IPS-NIHi11 (cell line): ENCODE measurements around the gene TXNRD2.

Experiments used
- DNase-seq: peaks from one replicate; pipeline ENCODE4 v3.0.0; 2012; ENCODE audit warnings: mixed read lengths, low spot score

Gene TXNRD2

GRCh38 chr22:19862619-19863246 lies 78.9 kb downstream of the TXNRD2 start:
- no peak for DNase-seq

GRCh38 chr22:19859861-19860510 lies 81.6 kb downstream of the TXNRD2 start:
- DNase-seq = no peak

DNA sequence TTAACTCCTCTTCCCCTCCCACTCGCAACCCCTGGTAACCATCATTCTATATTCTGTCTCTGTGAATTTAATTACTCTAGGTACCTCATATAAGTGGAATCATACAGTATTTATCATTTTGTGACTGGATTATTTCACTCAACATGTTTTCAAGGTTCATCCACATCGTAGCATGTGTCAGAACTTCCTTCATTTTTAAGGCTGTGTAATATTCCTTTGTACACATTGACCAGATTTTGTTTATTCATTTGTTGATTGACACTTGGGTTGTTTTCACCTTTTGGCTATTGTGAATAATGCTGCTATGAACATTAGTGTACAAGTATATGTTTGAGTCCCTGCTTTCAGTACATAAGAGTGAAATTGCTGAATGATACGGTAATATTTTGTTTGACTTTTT lies 84.2 kb downstream of the TXNRD2 start:
- DNase-seq = no peak

- peak; percentile 65 for DNase-seq
Measured at GRCh38 chr22:19855504-19856409, 85.9 kb downstream of the TXNRD2 start.

- peak; percentile 99 for DNase-seq
Measured at GRCh38 chr22:19854778-19855503, 86.7 kb downstream of the TXNRD2 start, which contains the start of the genes GNB1L and RTL10. Gene GNB1L (minus strand): TSS chr22:19854874. CDS start chr22:19821355, 33,519 bp downstream. Gene RTL10 (minus strand): TSS chr22:19854874. CDS start chr22:19852261, 2,613 bp downstream.

GRCh38 chr22:19853879-19854777 lies 87.5 kb downstream of the TXNRD2 start:
- DNase-seq = no peak

GRCh38 chr22:19853058-19853878 lies 88.3 kb downstream of the TXNRD2 start:
- no peak for DNase-seq

DNA sequence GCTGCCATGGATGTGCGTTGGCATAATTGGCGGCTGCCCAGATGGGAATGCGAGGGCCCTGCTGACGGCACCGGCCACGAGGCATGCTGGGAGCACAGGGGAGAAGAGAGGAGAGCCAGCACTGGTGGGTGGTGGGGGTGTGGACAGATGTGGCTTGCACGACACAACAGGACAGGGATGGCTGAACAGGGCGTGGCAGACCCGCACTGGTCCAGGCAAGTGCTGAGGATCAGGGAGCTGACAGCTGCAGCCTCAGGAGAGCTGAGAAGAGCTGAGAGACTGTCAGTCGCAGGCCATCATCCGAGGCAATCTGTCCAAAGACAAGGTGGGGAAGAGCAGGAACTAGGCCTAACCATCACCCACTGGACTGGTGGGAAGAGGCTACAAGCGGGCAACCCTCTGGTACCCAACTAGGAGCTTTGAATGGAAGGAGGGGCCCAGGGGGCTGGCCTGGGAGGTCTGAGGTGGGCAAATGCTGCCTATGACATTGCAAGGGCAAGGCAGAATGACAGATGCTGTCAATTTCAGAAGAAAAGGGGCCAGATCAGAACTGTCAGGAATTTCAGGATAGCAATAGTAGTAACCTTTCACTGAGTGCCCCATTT lies 89.3 kb downstream of the TXNRD2 start:
- no peak for DNase-seq

DNA sequence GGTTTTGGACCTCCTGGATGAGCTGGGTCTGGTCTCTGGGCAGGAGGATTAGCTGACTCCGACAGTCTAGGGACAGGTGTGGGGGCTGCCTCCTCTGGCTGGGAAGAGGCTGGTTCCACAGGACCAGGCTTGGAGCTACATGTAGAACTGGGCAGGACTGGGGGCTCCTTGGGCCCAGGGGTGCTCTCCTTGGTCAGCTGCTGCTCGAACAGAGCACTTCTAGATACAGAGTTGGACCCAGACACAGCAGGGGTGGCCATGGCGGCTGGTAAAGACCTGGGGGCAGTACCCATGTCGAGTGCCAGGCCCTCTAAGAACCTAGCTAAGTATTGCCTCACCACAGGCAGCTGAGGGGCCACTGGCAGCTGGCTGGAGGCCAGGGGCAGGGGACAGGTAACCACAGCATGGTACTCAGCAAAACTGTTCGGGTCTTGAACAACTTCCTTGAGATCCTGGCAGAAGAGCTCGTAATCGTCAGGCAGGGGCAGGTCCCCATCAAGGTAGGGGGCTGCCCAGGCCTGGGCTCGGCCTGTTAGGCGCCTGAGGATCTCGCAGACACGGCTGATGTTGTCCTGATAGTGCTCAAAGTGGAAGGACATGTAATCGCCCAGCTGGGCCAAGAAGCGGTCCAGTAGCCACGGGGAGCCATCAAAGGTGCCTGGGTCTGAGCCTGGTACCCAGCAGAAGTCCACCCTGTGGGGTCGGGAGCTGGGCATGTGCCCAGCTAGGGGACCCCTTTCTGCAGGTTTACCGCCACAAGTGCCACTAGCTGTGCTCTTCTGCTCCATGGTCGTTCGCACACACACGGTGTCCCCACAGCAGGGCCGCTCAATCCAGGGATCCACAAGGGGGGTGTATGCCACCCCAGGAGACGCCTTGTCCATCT lies 90.1 kb downstream of the TXNRD2 start:
- DNase-seq = no peak

DNA sequence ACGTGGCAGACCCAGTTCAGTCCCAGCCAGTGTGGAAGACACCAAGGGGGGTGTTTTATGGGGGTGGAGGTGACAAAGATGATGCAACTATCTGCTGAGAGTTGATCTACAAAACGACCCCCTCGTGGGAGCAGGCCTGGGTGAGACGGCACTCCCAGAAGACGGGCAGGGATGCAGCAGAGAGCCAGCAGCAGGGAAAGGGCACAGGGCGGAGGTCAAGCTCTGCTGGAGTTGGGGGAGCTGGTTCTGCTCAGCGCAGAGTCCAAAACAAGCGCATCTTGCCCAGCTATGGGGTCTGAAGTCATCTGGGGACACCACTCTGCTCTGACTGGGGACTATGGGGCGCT lies 90.9 kb downstream of the TXNRD2 start:
- DNase-seq = no peak

DNA sequence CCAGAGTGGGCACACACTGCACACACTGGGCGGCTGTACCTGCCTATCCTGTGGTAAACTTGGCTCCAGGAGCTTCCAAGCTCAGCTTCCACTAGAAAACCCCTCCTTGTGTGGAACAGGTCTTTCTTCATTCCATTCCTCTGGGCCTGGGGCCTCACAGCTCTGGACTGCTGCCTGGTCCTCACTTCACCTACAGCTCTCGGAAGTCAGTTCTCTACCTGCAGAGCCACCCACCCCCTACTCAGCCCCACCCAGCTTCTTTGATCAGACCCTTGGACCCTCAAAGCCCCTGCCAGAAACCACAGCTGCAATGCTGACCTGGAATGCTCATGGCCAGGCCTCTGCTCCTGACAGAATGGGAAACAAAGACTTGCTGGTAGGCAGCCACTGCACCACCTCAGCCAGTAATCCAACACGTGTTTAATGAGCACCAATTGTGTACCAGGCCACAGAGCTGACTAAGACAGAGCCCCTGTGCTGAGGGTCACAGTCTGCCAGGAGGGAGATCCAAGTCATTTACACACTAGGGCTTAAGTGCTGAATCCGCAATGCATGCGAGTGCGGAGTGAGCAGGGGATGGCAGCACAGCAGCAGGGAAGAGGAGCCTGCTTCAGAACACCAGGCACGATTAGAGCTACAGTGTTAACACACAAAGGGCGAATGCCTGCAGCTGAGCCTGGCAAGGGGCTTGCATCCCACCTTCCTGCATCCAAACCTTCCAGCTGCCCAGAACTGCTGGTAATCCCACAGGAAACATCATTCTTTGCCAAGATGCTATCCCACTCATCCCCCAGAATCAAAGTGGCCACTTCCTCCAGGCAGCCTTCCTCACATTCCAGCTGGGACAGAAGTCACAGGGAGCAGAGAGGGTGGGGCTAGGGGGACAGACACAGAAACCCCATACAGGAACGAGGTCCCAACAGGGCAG lies 91.5 kb downstream of the TXNRD2 start:
- no peak for DNase-seq

DNA sequence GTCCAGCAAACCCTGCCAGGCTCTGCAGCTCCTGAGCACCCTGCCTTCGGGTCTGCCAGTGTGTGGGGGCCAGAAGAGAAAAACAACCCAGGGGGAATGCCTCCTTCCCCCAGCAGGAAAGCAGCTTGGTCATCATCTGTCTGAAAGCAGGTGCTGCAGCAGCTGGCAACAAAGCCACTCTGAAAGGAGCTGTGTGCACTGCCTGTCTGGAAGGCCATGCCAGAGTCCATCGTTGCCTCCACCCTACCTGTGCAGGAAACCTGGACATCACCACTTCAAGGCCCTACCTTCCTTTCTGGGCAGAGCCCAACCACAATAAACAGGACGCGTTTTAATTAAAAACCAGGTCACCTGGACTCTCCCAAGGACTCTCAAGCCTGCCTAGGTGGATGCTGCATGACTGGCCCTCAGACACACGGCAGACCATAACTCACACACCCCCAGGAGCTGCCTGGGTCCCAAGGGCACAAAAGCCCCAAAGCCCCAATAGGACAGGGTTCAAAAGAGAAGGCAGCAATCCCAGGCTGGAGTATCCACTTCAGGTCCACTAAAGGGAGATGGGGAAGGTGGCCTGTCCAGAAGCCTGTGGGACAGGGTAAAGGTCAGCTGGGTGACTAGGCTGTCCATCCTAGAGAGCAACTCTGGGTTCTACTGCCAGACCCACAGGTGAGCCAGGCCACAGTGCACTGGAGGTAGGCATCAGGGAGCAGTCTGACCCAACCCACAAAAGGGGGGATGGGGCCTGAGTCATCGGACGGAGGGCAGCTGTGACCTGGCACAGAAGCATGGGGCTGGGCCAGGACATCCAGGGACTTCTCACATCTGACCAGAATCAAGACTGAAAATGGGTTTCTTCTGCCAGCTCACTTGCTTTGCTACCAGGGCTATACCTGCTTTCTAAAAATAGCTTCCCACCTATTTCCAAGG lies 93.1 kb downstream of the TXNRD2 start:
- DNase-seq = no peak

DNA sequence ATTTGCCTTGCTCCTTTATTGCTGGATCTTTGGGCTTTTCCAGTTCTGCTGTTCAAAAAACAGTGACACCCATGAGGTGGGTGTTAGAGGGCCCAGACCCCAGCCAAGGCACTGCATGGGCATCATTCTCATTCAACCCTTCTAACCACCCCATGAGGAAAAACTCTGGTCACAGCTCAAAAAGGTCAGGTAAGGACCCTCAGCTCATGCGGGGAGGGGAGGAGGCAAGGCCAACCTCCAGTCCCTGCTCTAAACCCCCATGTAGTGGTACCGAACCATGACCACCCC lies 94.3 kb downstream of the TXNRD2 start:
- DNase-seq = no peak

- DNase-seq = no peak
Measured at GRCh38 chr22:19846620-19847344, 94.8 kb downstream of the TXNRD2 start.

GRCh38 chr22:19845054-19845722 lies 96.4 kb downstream of the TXNRD2 start:
- DNase-seq = peak; percentile 56
